Keratinocyte (primary cell): ENCODE results near the gene MYF6. TPM values are rescaled to one million over a fixed set of nuclear protein-coding genes. Genes with fewer than 3 reads are reported as not detected.

Source experiments
- DNase-seq: peaks from one replicate; pipeline ENCODE4 v3.0.0-alpha.2; 2011; ENCODE audit warnings: low read depth, missing footprints, low spot score
- FAIRE-seq: peaks from 2 replicates; lab custom pipeline; 2011; peaks lifted over from hg19 to GRCh38; lab: Jason Lieb, UNC
- H2AFZ ChIP-seq: 2 replicates; pipeline ENCODE4 v1.6.0; 2012; ENCODE audit warnings: low read length, control low read depth, inconsistent platforms; ENCODE audit not compliant: control insufficient read depth
- H3K27ac ChIP-seq: 2 replicates; pipeline ENCODE4 v1.5.1; 2011; ENCODE audit warnings: low read length; ENCODE audit not compliant: control insufficient read depth, insufficient read depth
- H3K27me3 ChIP-seq: 3 replicates; pipeline ENCODE4 v1.6.0; 2011; ENCODE audit warnings: low read length; ENCODE audit not compliant: control insufficient read depth, insufficient read depth; ENCODE audit errors: extremely low read depth
- H3K36me3 ChIP-seq, 2 experiments: 2 replicates in 1 of 2; 3 replicates in 1 of 2; pipeline ENCODE4 v1.5.1; 2011; ENCODE audit warnings: low read length in 2 of 2, mild to moderate bottlenecking in 1 of 2; ENCODE audit not compliant: control insufficient read depth in 2 of 2, insufficient read depth in 2 of 2; ENCODE audit errors: extremely low read depth in 1 of 2
- H3K4me1 ChIP-seq: 3 replicates; pipeline ENCODE4 v1.5.1; 2011; ENCODE audit warnings: low read length; ENCODE audit not compliant: control insufficient read depth, insufficient read depth; ENCODE audit errors: extremely low read depth
- H3K4me2 ChIP-seq: 3 replicates; pipeline ENCODE4 v1.6.0; 2011; ENCODE audit warnings: low read depth, low read length; ENCODE audit not compliant: control insufficient read depth, insufficient read depth; ENCODE audit errors: extremely low read depth
- H3K4me3 ChIP-seq, 3 experiments: fragments of 200-600 bp in 1 of 3; sonication (generic) in 1 of 3; 2 replicates in 2 of 3; 3 replicates in 1 of 3; pipeline ENCODE4 v1.5.1; 2011 to 2016; ENCODE audit warnings: low read length in 3 of 3, mild to moderate bottlenecking in 3 of 3, control low read depth in 2 of 3, inconsistent platforms in 1 of 3, low read depth in 1 of 3, mixed read lengths in 1 of 3, mixed run types in 1 of 3, moderate library complexity in 1 of 3; ENCODE audit not compliant: control insufficient read depth in 2 of 3, insufficient read depth in 2 of 3; ENCODE audit errors: extremely low read depth in 1 of 3
- H3K79me2 ChIP-seq: 2 replicates; pipeline ENCODE4 v1.6.0; 2012; ENCODE audit warnings: low read length; ENCODE audit not compliant: control insufficient read depth, insufficient read depth
- H3K9ac ChIP-seq: 3 replicates; pipeline ENCODE4 v1.6.0; 2011; ENCODE audit warnings: low read length; ENCODE audit not compliant: control insufficient read depth, insufficient read depth; ENCODE audit errors: extremely low read depth
- H3K9me1 ChIP-seq: 3 replicates; pipeline ENCODE4 v1.6.0; 2011; ENCODE audit warnings: low read length; ENCODE audit not compliant: control insufficient read depth, insufficient read depth; ENCODE audit errors: extremely low read depth
- H3K9me3 ChIP-seq: 2 replicates; pipeline ENCODE4 v1.5.1; 2012; ENCODE audit warnings: low read depth, low read length; ENCODE audit not compliant: control insufficient read depth
- H4K20me1 ChIP-seq: 3 replicates; pipeline ENCODE4 v1.6.0; 2011; ENCODE audit warnings: low read length; ENCODE audit not compliant: control insufficient read depth, insufficient read depth; ENCODE audit errors: extremely low read depth
- CTCF ChIP-seq, 3 experiments: IDR thresholded peaks in 1 of 3; conservative IDR thresholded peaks in 1 of 3; optimal IDR thresholded peaks in 1 of 3; 2 replicates in 2 of 3; 3 replicates in 1 of 3; pipeline versions ENCODE3 to v1.5.1; 2011; ENCODE audit warnings: low read length in 3 of 3, mild to moderate bottlenecking in 3 of 3, moderate library complexity in 2 of 3, control low read depth in 1 of 3, inconsistent platforms in 1 of 3; ENCODE audit not compliant: insufficient read depth in 2 of 3; ENCODE audit errors: extremely low read depth in 1 of 3
- EZH2 ChIP-seq: IDR thresholded peaks from one replicate; pipeline ENCODE4 v1.6.1; 2012; ENCODE audit warnings: inconsistent platforms, mild to moderate bottlenecking, low read length, moderate library complexity
- dilution Hi-C: fragments of 300-500 bp; cut with MboI; formaldehyde crosslinking; loops from one replicate; pipeline ENCODE4 v1.7.0; 2020; ENCODE audit warnings: low sequenced_read_pairs; ENCODE audit not compliant: extremely low pct_ligation_motif_present
- polyA plus RNA-seq, 5 experiments: library from polyadenylated mRNA; depleted of rRNA in 3 of 5; stranded (reverse) in 3 of 5; stranded (forward) in 1 of 5; unstranded in 1 of 5; fragments of >200 nt; gene quantifications; 1 replicate in 1 of 5; 2 replicates in 3 of 5; 3 replicates in 1 of 5; pipeline versions ENCODE4 v1.2.1 to v1.2.3, GENCODE V29; 2011 to 2012; ENCODE audit warnings: missing spikeins in 2 of 5, low read depth in 1 of 5, low replicate concordance in 1 of 5

The MYF6 gene
- polyA plus RNA-seq, 1 donor (not counting 4 experiments of a cell fraction or from before 2014, with no cell fraction given): not detected

- H4K20me1 ChIP-seq: no peaks in the 10 kb centered on the region
- no peaks in the 10 kb centered on the region for H3K27me3 ChIP-seq
- DNase-seq: no peak
- no peaks in the 10 kb centered on the region for H3K4me1 ChIP-seq
- H3K36me3 ChIP-seq: no peaks in the 10 kb centered on the region
- no peak overlapping the region for H3K4me3 ChIP-seq
- H3K4me2 ChIP-seq: no peak overlapping the region
- dilution Hi-C loops: no loop called here
- no peaks in the 10 kb centered on the region for H3K79me2 ChIP-seq
- no peak overlapping the region for H3K27ac ChIP-seq
- no peak overlapping the region for H2AFZ ChIP-seq
- FAIRE-seq: no peak
- no peak for TF ChIP-seq CTCF (optimal IDR thresholded peaks at IDR 0.05 in 1 of 3, IDR thresholded peaks at IDR 0.05 in 1 of 3, conservative IDR thresholded peaks at IDR 0.05 in 1 of 3; ENCODE audit: extremely low read depth in 1 of 3, insufficient read depth in 2 of 3, low read length in 3 of 3)
- no peak for TF ChIP-seq EZH2
- no peaks in the 10 kb centered on the region for H3K9me1 ChIP-seq
- H3K9ac ChIP-seq: no peak overlapping the region
- H3K9me3 ChIP-seq: no peaks in the 10 kb centered on the region
These were observed 17.3 kb upstream of the MYF6 start for GRCh38 chr12:80690090-80690489.

GRCh38 chr12:80690513-80690912, 16.9 kb upstream of the MYF6 start:
- no peak overlapping the region for H2AFZ ChIP-seq
- no peak overlapping the region for H3K9ac ChIP-seq
- DNase-seq (no peak), FAIRE-seq (no peak)
- no peaks in the 10 kb centered on the region for H3K36me3 ChIP-seq
- H3K27ac ChIP-seq: no peak overlapping the region
- H3K4me1 ChIP-seq: no peaks in the 10 kb centered on the region
- H3K4me3 ChIP-seq: no peak overlapping the region
- TF ChIP-seq CTCF (optimal IDR thresholded peaks at IDR 0.05 in 1 of 3, IDR thresholded peaks at IDR 0.05 in 1 of 3, conservative IDR thresholded peaks at IDR 0.05 in 1 of 3; ENCODE audit: extremely low read depth in 1 of 3, insufficient read depth in 2 of 3, low read length in 3 of 3) (no peak), EZH2 (no peak)
- no peaks in the 10 kb centered on the region for H4K20me1 ChIP-seq
- no peaks in the 10 kb centered on the region for H3K79me2 ChIP-seq
- no peaks in the 10 kb centered on the region for H3K27me3 ChIP-seq
- no peak overlapping the region for H3K4me2 ChIP-seq
- H3K9me3 ChIP-seq: no peaks in the 10 kb centered on the region
- H3K9me1 ChIP-seq: no peaks in the 10 kb centered on the region
- dilution Hi-C loops: no loop called here
